GM23338 (cell line): Measurements from ENCODE around the gene GART.

Experiments
- CREB1 ChIP-seq: fragments of 250-450 bp; sonication (Bioruptor Pico); IDR thresholded peaks from 2 replicates; pipeline ENCODE4 v1.5.0; 2020; ENCODE audit warnings: low read depth, mild to moderate bottlenecking, moderate library complexity
- CTCF ChIP-seq, 2 experiments: fragments of 200-600 bp in 1 of 2; sonication (generic) in 1 of 2; conservative IDR thresholded peaks; 2 replicates each; pipeline versions ENCODE4 v1.5.1 to v1.6.1; 2016 to 2017; ENCODE audit warnings: antibody characterized with exemption in 2 of 2, low read depth in 2 of 2, mild to moderate bottlenecking in 2 of 2, moderate library complexity in 1 of 2
- EZH2 ChIP-seq: fragments of 200-600 bp; sonication (generic); IDR thresholded peaks from one replicate; pipeline ENCODE4 v1.8.0; 2017; ENCODE audit warnings: antibody characterized with exemption, mild to moderate bottlenecking, low read depth; ENCODE audit not compliant: unreplicated experiment
- EZH2phosphoT487 ChIP-seq: fragments of 200-600 bp; sonication (generic); IDR thresholded peaks from one replicate; pipeline ENCODE4 v1.8.1; 2018; ENCODE audit warnings: antibody characterized with exemption; ENCODE audit not compliant: unreplicated experiment
- JUNB ChIP-seq: IDR thresholded peaks from one replicate; pipeline ENCODE4 v1.6.1; 2016; ENCODE audit warnings: antibody characterized with exemption; ENCODE audit not compliant: unreplicated experiment
- NANOG ChIP-seq: IDR thresholded peaks from 2 replicates; pipeline ENCODE4 v1.6.1; 2016; ENCODE audit warnings: antibody characterized with exemption, borderline replicate concordance
- POLR2AphosphoS5 ChIP-seq: IDR thresholded peaks from 2 replicates; pipeline ENCODE4 v1.6.1; 2016; ENCODE audit warnings: antibody characterized with exemption, low read depth
- TF ChIP-seq, protein P1 (sequence below): fragments of 250-450 bp; sonication (Bioruptor Pico); IDR thresholded peaks from 2 replicates; pipeline ENCODE4 v1.5.0; 2020; ENCODE audit warnings: mild to moderate bottlenecking, moderate library complexity

GRCh38 chr21:33511639-33512038, 30.3 kb downstream of the GART start:
- TF ChIP-seq CTCF (conservative IDR thresholded peaks at IDR 0.05; ENCODE audit: low read depth in 2 of 2) (no peak), POLR2AphosphoS5 (no peak), NANOG (no peak), EZH2 (no peak), EZH2phosphoT487 (no peak), JUNB (no peak), CREB1 (CRISPR knock-in tag) (no peak)
- TF ChIP-seq, protein P1, sequence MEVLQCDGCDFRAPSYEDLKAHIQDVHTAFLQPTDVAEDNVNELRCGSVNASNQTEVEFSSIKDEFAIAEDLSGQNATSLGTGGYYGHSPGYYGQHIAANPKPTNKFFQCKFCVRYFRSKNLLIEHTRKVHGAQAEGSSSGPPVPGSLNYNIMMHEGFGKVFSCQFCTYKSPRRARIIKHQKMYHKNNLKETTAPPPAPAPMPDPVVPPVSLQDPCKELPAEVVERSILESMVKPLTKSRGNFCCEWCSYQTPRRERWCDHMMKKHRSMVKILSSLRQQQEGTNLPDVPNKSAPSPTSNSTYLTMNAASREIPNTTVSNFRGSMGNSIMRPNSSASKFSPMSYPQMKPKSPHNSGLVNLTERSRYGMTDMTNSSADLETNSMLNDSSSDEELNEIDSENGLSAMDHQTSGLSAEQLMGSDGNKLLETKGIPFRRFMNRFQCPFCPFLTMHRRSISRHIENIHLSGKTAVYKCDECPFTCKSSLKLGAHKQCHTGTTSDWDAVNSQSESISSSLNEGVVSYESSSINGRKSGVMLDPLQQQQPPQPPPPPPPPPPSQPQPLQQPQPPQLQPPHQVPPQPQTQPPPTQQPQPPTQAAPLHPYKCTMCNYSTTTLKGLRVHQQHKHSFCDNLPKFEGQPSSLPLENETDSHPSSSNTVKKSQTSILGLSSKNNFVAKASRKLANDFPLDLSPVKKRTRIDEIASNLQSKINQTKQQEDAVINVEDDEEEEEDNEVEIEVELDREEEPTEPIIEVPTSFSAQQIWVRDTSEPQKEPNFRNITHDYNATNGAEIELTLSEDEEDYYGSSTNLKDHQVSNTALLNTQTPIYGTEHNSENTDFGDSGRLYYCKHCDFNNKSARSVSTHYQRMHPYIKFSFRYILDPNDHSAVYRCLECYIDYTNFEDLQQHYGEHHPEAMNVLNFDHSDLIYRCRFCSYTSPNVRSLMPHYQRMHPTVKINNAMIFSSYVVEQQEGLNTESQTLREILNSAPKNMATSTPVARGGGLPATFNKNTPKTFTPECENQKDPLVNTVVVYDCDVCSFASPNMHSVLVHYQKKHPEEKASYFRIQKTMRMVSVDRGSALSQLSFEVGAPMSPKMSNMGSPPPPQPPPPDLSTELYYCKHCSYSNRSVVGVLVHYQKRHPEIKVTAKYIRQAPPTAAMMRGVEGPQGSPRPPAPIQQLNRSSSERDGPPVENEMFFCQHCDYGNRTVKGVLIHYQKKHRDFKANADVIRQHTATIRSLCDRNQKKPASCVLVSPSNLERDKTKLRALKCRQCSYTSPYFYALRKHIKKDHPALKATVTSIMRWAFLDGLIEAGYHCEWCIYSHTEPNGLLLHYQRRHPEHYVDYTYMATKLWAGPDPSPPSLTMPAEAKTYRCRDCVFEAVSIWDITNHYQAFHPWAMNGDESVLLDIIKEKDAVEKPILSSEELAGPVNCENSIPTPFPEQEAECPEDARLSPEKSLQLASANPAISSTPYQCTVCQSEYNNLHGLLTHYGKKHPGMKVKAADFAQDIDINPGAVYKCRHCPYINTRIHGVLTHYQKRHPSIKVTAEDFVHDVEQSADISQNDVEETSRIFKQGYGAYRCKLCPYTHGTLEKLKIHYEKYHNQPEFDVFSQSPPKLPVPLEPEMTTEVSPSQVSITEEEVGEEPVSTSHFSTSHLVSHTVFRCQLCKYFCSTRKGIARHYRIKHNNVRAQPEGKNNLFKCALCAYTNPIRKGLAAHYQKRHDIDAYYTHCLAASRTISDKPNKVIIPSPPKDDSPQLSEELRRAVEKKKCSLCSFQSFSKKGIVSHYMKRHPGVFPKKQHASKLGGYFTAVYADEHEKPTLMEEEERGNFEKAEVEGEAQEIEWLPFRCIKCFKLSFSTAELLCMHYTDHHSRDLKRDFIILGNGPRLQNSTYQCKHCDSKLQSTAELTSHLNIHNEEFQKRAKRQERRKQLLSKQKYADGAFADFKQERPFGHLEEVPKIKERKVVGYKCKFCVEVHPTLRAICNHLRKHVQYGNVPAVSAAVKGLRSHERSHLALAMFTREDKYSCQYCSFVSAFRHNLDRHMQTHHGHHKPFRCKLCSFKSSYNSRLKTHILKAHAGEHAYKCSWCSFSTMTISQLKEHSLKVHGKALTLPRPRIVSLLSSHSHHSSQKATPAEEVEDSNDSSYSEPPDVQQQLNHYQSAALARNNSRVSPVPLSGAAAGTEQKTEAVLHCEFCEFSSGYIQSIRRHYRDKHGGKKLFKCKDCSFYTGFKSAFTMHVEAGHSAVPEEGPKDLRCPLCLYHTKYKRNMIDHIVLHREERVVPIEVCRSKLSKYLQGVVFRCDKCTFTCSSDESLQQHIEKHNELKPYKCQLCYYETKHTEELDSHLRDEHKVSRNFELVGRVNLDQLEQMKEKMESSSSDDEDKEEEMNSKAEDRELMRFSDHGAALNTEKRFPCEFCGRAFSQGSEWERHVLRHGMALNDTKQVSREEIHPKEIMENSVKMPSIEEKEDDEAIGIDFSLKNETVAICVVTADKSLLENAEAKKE (CRISPR knock-in tag) = no peak
